Measurements from ENCODE around the gene CPD.

DNA sequence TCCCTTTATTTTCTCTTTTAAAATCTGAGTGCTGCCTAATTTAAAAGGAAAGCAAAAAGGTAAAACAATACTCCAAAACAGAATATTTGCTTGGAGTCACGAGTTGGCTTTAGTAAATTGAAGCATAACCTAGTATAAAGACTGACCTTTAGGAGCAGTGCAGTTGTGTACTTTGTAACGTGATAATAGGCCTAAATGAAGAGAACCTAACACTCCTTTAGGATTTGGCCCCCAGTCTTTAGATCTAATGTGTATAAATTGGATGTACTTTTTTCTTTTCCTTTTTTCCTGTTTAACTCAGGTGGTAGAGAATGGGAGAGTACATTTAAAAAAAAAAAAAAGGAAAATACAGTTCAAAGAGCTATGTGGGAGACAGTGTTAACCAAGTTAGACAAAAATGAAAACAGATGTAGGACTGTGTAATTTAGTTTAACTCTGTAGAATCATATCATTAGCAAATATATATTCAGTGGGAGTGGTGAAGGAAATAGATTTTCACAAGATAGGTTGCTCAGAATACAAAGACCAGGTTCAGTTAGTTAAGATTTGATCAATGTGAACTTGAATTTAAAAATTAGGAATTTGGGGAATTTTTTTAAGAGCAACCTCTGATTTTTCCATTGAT, 16.8 kb downstream of the CPD start:
- TF ChIP-seq, protein P1, sequence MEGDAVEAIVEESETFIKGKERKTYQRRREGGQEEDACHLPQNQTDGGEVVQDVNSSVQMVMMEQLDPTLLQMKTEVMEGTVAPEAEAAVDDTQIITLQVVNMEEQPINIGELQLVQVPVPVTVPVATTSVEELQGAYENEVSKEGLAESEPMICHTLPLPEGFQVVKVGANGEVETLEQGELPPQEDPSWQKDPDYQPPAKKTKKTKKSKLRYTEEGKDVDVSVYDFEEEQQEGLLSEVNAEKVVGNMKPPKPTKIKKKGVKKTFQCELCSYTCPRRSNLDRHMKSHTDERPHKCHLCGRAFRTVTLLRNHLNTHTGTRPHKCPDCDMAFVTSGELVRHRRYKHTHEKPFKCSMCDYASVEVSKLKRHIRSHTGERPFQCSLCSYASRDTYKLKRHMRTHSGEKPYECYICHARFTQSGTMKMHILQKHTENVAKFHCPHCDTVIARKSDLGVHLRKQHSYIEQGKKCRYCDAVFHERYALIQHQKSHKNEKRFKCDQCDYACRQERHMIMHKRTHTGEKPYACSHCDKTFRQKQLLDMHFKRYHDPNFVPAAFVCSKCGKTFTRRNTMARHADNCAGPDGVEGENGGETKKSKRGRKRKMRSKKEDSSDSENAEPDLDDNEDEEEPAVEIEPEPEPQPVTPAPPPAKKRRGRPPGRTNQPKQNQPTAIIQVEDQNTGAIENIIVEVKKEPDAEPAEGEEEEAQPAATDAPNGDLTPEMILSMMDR (IDR thresholded peaks at IDR 0.05; ENCODE audit: low read depth, low read length) = no peak
- no peak for TF ChIP-seq EZH2phosphoT487 (IDR thresholded peaks at IDR 0.05; ENCODE audit: low read depth)

All from OCI-LY3 (cell line).